ENCODE data around the gene ENPEP. TPM values are rescaled to one million over a fixed set of nuclear protein-coding genes. Genes with fewer than 3 reads are reported as not detected.

ENPEP gene
- total RNA-seq, 1 experiment from 2014 or later, result 13.2 TPM

DNA sequence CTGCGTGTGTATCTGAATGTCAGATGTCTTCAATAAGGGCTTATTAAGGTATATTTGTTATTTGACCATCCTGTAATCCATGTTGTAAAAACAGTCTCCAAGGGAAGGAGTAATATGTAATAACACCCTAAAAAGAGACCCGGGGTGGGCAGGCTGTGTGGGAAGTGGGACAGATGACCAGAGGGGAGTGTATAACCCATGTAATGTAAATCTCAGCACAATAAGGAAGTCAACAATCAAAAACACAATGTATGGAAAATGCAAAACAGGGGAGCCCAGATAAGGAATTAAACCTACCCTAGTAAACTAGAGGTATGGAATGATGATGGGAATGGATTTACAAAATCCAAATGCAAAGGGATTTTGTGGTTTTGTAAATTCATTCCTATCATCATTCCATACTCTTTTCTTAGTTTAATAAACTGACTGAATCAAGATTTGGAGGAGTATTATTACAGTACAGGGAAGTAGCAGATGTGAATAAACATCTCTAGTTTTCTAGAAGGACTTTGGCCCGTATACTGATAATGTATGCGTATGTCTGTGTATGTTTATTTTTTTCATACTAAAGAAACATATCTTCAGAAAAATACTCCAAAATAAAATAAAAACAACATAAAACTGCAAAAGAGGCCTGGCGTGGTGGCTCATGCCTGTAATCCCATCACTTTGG, 15.7 kb upstream of the ENPEP start:
- H3K27ac ChIP-seq (ENCODE audit: low read depth, low read length, poor library complexity, severe bottlenecking), result no peak overlapping the region
- H3K36me3 ChIP-seq (ENCODE audit: insufficient read depth, low read length, poor library complexity, severe bottlenecking), result no peaks in the 10 kb centered on the region
- no peaks in the 10 kb centered on the region for H3K9me3 ChIP-seq (ENCODE audit: low read depth, low read length, poor library complexity, severe bottlenecking)
- intact Hi-C loops (cut with micrococcal nuclease; ENCODE audit: unreplicated experiment), result no loop called here
- ChIA-PET CTCF (no interaction called here), POLR2A (ENCODE audit: low non-redundant PET) (no interaction called here)
- H3K4me3 ChIP-seq (ENCODE audit: low read depth, low read length, poor library complexity, severe bottlenecking), result no peak overlapping the region
- no TSS peak for BruUV-seq (replicated peaks)
- peaks cover under 1% of the 10 kb centered on the region for H3K4me1 ChIP-seq (ENCODE audit: insufficient read depth, low read length, poor library complexity, severe bottlenecking)
- TF ChIP-seq, protein P1, sequence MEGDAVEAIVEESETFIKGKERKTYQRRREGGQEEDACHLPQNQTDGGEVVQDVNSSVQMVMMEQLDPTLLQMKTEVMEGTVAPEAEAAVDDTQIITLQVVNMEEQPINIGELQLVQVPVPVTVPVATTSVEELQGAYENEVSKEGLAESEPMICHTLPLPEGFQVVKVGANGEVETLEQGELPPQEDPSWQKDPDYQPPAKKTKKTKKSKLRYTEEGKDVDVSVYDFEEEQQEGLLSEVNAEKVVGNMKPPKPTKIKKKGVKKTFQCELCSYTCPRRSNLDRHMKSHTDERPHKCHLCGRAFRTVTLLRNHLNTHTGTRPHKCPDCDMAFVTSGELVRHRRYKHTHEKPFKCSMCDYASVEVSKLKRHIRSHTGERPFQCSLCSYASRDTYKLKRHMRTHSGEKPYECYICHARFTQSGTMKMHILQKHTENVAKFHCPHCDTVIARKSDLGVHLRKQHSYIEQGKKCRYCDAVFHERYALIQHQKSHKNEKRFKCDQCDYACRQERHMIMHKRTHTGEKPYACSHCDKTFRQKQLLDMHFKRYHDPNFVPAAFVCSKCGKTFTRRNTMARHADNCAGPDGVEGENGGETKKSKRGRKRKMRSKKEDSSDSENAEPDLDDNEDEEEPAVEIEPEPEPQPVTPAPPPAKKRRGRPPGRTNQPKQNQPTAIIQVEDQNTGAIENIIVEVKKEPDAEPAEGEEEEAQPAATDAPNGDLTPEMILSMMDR (conservative IDR thresholded peaks at IDR 0.05; ENCODE audit: low read depth, low read length), result no peak
- TF ChIP-seq EZH2 (IDR thresholded peaks at IDR 0.05; ENCODE audit: borderline replicate concordance, low read depth, low read length, poor library complexity, severe bottlenecking), result no peak
- H3K27me3 ChIP-seq (replicated peaks; ENCODE audit: insufficient read depth, low read depth, low read length, poor library complexity), result no peaks in the 10 kb centered on the region
- no peak for DNase-seq (ENCODE audit: low spot score)

DNA sequence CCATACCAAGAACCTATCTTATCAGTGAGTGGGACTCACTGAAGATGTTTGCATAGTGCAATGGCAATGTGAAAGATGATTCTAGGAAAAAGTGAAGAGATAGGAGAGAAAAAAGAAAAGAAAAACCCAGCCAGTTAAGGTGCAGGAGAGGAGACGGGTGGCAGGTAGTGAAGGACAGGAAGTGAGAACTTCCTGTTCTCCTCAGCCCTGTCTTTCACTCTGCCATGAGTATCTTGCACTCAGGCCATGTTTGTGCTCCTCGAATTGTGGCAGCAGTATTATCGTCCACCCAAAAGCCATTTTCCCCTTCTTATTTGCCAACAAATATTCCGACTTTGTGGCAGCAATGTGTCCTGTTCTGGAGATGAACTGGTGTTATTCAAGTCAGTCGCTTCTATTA, 8.6 kb upstream of the ENPEP start:
- ChIA-PET CTCF (no interaction called here), POLR2A (ENCODE audit: low non-redundant PET) (no interaction called here)
- no peaks in the 10 kb centered on the region for H3K36me3 ChIP-seq (ENCODE audit: insufficient read depth, low read length, poor library complexity, severe bottlenecking)
- H3K27ac ChIP-seq (ENCODE audit: low read depth, low read length, poor library complexity, severe bottlenecking), result no peak overlapping the region
- no peaks in the 10 kb centered on the region for H3K4me1 ChIP-seq (ENCODE audit: insufficient read depth, low read length, poor library complexity, severe bottlenecking)
- TF ChIP-seq EZH2 (IDR thresholded peaks at IDR 0.05; ENCODE audit: borderline replicate concordance, low read depth, low read length, poor library complexity, severe bottlenecking), result no peak
- TF ChIP-seq, protein P1 (conservative IDR thresholded peaks at IDR 0.05; ENCODE audit: low read depth, low read length), result no peak
- intact Hi-C loops (cut with micrococcal nuclease; ENCODE audit: unreplicated experiment), result no loop called here
- no TSS peak for BruUV-seq (replicated peaks)
- no peak overlapping the region for H3K4me3 ChIP-seq (ENCODE audit: low read depth, low read length, poor library complexity, severe bottlenecking)
- no peak for DNase-seq (ENCODE audit: low spot score)
- H3K9me3 ChIP-seq (ENCODE audit: low read depth, low read length, poor library complexity, severe bottlenecking), result peaks cover 6% of the 10 kb centered on the region
- H3K27me3 ChIP-seq (replicated peaks; ENCODE audit: insufficient read depth, low read depth, low read length, poor library complexity), result no peaks in the 10 kb centered on the region

DNA sequence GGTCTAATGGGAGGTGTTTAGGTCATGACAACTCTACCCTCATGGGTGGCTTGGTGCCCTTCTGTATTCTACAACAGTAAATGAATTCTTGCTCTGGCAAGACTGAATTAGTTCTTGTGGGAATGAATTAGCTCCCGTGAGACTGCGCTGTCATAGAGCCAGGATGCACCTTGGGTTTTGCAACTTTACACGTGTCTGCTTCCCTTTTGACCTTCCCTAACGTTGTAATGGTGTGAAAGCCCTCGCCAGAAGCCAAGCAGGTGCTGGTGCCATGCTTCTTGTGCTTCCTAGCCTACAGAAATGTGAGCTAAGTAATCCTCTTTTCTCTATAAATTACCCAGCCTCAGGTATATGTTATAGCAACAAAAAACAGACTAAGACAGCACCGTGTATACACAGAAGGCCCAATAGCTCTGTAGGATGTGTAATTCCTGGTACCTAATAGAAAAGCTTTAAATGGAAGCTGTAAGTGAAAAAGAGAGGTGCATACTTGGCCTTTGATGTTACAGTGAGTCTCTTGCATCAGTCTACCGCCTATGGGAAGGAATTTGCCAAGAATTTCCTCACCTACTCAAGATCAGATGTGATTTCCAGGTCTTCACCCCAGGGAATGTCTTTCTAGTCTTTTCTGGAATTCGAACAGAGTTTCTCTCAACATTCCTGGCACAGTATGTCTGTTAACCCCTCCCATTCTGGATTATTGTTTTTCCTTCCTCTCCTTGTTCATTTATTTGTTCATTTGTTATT, 3.2 kb upstream of the ENPEP start:
- ChIA-PET CTCF (interaction anchor here (0.5 kb wide), 1 partner anchor 404 kb away, joined by 3 read pairs; no protein-coding TSS in a partner anchor), POLR2A (ENCODE audit: low non-redundant PET) (no interaction called here)
- TF ChIP-seq EZH2 (IDR thresholded peaks at IDR 0.05; ENCODE audit: borderline replicate concordance, low read depth, low read length, poor library complexity, severe bottlenecking), result no peak
- TF ChIP-seq, protein P1 (conservative IDR thresholded peaks at IDR 0.05; ENCODE audit: low read depth, low read length), result no peak
- H3K36me3 ChIP-seq (ENCODE audit: insufficient read depth, low read length, poor library complexity, severe bottlenecking), result no peaks in the 10 kb centered on the region
- DNase-seq (ENCODE audit: low spot score), result no peak
- H3K4me1 ChIP-seq (ENCODE audit: insufficient read depth, low read length, poor library complexity, severe bottlenecking), result no peaks in the 10 kb centered on the region
- no peak overlapping the region for H3K4me3 ChIP-seq (ENCODE audit: low read depth, low read length, poor library complexity, severe bottlenecking)
- intact Hi-C loops (cut with micrococcal nuclease; ENCODE audit: unreplicated experiment), result no loop called here
- H3K9me3 ChIP-seq (ENCODE audit: low read depth, low read length, poor library complexity, severe bottlenecking), result peaks cover 6% of the 10 kb centered on the region
- no peaks in the 10 kb centered on the region for H3K27me3 ChIP-seq (replicated peaks; ENCODE audit: insufficient read depth, low read depth, low read length, poor library complexity)
- H3K27ac ChIP-seq (ENCODE audit: low read depth, low read length, poor library complexity, severe bottlenecking), result no peak overlapping the region
- BruUV-seq (replicated peaks), result no TSS peak
